PFSK-1 (cell line): ENCODE results near the gene OMP.

ENCODE experiments used
- FOXP2 ChIP-seq: optimal IDR thresholded peaks from 2 replicates; pipeline ENCODE3; 2011; ENCODE audit warnings: borderline replicate concordance, control low read depth, inconsistent platforms; ENCODE audit not compliant: insufficient read depth; ENCODE audit errors: extremely low read length, extremely low read depth
- POLR2AphosphoS5 ChIP-seq: IDR thresholded peaks from 2 replicates; pipeline ENCODE4 v1.6.1; 2012; ENCODE audit warnings: low read depth, mild to moderate bottlenecking, control low read depth, low read length, moderate library complexity
- SIN3A ChIP-seq: IDR thresholded peaks from 2 replicates; pipeline ENCODE4 v1.6.1; 2012; ENCODE audit warnings: mild to moderate bottlenecking, low read length, moderate library complexity, borderline replicate concordance; ENCODE audit not compliant: insufficient read depth
- TAF1 ChIP-seq: IDR thresholded peaks from 2 replicates; pipeline ENCODE4 v1.6.1; 2012; ENCODE audit warnings: low read length, control low read depth, borderline replicate concordance; ENCODE audit not compliant: insufficient read depth
- TF ChIP-seq, protein P1 (sequence below), 2 experiments: IDR thresholded peaks; 2 replicates each; pipeline versions ENCODE4 v1.6.1 to v1.8.0; 2011 to 2012; ENCODE audit warnings: low read depth in 2 of 2, low read length in 2 of 2, control low read depth in 1 of 2, inconsistent platforms in 1 of 2, mild to moderate bottlenecking in 1 of 2, moderate library complexity in 1 of 2; ENCODE audit not compliant: insufficient read depth in 1 of 2

The OMP gene

GRCh38 chr11:77068457-77069335 is 33.9 kb upstream of the OMP start:
- TF ChIP-seq TAF1 (no peak), SIN3A (no peak), FOXP2 (no peak), POLR2AphosphoS5 (no peak)
- TF ChIP-seq, protein P1, sequence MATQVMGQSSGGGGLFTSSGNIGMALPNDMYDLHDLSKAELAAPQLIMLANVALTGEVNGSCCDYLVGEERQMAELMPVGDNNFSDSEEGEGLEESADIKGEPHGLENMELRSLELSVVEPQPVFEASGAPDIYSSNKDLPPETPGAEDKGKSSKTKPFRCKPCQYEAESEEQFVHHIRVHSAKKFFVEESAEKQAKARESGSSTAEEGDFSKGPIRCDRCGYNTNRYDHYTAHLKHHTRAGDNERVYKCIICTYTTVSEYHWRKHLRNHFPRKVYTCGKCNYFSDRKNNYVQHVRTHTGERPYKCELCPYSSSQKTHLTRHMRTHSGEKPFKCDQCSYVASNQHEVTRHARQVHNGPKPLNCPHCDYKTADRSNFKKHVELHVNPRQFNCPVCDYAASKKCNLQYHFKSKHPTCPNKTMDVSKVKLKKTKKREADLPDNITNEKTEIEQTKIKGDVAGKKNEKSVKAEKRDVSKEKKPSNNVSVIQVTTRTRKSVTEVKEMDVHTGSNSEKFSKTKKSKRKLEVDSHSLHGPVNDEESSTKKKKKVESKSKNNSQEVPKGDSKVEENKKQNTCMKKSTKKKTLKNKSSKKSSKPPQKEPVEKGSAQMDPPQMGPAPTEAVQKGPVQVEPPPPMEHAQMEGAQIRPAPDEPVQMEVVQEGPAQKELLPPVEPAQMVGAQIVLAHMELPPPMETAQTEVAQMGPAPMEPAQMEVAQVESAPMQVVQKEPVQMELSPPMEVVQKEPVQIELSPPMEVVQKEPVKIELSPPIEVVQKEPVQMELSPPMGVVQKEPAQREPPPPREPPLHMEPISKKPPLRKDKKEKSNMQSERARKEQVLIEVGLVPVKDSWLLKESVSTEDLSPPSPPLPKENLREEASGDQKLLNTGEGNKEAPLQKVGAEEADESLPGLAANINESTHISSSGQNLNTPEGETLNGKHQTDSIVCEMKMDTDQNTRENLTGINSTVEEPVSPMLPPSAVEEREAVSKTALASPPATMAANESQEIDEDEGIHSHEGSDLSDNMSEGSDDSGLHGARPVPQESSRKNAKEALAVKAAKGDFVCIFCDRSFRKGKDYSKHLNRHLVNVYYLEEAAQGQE (IDR thresholded peaks at IDR 0.05; ENCODE audit: insufficient read depth in 1 of 2, low read depth in 2 of 2, low read length in 2 of 2): no peak

DNA sequence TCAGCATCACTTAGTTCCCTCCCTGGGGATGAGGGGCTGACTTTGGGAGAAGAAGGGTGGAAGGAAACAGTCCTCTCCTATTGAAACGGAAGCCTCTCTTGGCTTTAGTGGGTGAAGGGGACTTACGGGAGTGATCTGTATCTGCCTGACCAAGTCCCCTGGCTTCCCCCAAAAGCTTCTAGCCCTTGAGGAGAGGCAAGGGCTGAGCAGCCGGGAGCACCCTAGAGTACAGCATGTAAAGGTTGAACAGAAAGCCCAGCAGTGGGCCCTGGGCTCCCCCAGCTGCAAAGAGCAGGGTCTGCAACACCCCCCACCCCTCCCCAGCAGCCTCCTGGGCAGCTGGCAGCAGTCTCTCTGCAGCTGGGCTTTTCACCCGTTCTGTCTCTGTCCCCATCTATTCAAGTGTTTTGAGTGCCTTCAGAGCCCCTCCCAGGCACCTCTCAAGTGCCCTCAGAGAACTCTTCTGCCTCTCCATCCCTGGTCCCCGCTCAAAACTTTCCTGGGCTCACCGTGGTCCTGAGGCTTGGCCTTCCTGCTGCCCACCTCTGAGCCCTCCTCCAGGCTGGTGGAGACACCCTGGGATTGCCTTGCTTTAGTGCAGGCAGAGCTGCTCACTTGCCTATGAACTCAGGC is 33.2 kb upstream of the OMP start:
- TF ChIP-seq, protein P1 (IDR thresholded peaks at IDR 0.05; ENCODE audit: insufficient read depth in 1 of 2, low read depth in 2 of 2, low read length in 2 of 2): no peak
- TF ChIP-seq TAF1: no peak

GRCh38 chr11:77069969-77070582 is 32.6 kb upstream of the OMP start:
- TF ChIP-seq FOXP2 (no peak), POLR2AphosphoS5 (no peak), TAF1 (no peak), SIN3A (no peak)
- TF ChIP-seq, protein P1 (IDR thresholded peaks at IDR 0.05; ENCODE audit: insufficient read depth in 1 of 2, low read depth in 2 of 2, low read length in 2 of 2): no peak

GRCh38 chr11:77071077-77071476 is 31.6 kb upstream of the OMP start:
- TF ChIP-seq FOXP2 (no peak), POLR2AphosphoS5 (no peak), SIN3A (no peak), TAF1 (no peak)
- TF ChIP-seq, protein P1 (IDR thresholded peaks at IDR 0.05; ENCODE audit: insufficient read depth in 1 of 2, low read depth in 2 of 2, low read length in 2 of 2): no peak
